Measurements from ENCODE around the gene SELPLG.

GRCh38 chr12:108648371-108648770 is 14.7 kb upstream of the SELPLG start:
- no peak for TF ChIP-seq POLR2AphosphoS5 (IDR thresholded peaks at IDR 0.05; ENCODE audit: low read depth, low read length)
- no peak for TF ChIP-seq SIN3A (IDR thresholded peaks at IDR 0.05; ENCODE audit: borderline replicate concordance, insufficient read depth, low read length)
- TF ChIP-seq, protein P1, sequence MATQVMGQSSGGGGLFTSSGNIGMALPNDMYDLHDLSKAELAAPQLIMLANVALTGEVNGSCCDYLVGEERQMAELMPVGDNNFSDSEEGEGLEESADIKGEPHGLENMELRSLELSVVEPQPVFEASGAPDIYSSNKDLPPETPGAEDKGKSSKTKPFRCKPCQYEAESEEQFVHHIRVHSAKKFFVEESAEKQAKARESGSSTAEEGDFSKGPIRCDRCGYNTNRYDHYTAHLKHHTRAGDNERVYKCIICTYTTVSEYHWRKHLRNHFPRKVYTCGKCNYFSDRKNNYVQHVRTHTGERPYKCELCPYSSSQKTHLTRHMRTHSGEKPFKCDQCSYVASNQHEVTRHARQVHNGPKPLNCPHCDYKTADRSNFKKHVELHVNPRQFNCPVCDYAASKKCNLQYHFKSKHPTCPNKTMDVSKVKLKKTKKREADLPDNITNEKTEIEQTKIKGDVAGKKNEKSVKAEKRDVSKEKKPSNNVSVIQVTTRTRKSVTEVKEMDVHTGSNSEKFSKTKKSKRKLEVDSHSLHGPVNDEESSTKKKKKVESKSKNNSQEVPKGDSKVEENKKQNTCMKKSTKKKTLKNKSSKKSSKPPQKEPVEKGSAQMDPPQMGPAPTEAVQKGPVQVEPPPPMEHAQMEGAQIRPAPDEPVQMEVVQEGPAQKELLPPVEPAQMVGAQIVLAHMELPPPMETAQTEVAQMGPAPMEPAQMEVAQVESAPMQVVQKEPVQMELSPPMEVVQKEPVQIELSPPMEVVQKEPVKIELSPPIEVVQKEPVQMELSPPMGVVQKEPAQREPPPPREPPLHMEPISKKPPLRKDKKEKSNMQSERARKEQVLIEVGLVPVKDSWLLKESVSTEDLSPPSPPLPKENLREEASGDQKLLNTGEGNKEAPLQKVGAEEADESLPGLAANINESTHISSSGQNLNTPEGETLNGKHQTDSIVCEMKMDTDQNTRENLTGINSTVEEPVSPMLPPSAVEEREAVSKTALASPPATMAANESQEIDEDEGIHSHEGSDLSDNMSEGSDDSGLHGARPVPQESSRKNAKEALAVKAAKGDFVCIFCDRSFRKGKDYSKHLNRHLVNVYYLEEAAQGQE (IDR thresholded peaks at IDR 0.05; ENCODE audit: insufficient read depth in 1 of 2, low read depth in 2 of 2, low read length in 2 of 2): no peak
- TF ChIP-seq TAF1 (IDR thresholded peaks at IDR 0.05; ENCODE audit: borderline replicate concordance, insufficient read depth, low read length): no peak
- TF ChIP-seq FOXP2 (optimal IDR thresholded peaks at IDR 0.05; ENCODE audit: borderline replicate concordance, extremely low read depth, extremely low read length, insufficient read depth): no peak
